GM18870 (cell line): Measurements from ENCODE around the gene REXO4.
"Not testable (repeated sequence)": the region's sequence is repeated elsewhere in the genome, so short reads cannot be mapped to it uniquely, and the experiment has no call there.

Experiments used
- ATAC-seq: cut with Tn5 transposase; IDR thresholded peaks from one replicate; pipeline ENCODE4 v1.9.1; 2021; ENCODE audit warnings: moderate library complexity; ENCODE audit not compliant: unreplicated experiment

Gene REXO4

DNA sequence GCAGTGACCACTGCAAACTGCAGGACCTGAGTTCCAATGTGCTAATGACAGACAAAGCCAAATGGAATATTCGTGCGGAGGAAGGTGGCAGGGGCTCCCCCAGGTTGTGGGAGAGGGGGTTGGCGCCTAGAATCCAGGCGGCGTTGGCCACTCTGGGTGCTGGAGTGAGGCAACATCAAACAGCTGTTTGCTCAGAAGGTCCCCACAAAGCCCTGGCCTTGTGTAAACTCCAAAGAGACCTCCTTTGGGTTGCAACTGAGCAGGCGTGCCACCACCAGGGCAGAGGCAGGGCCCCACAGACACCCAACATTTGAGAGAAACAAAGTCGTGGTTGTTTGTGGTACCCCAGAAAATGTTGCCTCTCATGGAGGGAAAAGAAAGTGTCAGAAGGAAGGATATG lies 27.1 kb downstream of the REXO4 start:
- ATAC-seq, result no peak

DNA sequence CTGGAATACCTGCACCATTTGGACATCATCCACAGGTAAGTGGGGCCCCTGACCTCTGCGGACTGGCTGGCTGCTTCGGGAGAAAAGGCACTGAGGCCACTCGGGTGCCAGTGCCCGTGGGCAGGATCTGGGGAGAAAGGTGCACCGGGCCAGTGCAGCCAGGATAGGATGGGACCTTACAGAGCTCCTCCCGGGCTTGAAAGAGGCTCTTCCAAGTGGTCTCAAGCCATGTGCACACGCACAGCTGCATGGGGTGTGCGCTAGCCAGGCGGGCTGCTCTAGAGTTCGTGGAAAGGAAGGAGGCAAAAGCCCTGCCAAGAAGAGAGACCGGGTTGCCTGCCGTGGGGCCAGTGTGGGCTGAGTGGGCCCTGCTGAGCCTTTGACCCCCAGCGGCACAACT lies 28.2 kb downstream of the REXO4 start:
- ATAC-seq, result no peak

DNA sequence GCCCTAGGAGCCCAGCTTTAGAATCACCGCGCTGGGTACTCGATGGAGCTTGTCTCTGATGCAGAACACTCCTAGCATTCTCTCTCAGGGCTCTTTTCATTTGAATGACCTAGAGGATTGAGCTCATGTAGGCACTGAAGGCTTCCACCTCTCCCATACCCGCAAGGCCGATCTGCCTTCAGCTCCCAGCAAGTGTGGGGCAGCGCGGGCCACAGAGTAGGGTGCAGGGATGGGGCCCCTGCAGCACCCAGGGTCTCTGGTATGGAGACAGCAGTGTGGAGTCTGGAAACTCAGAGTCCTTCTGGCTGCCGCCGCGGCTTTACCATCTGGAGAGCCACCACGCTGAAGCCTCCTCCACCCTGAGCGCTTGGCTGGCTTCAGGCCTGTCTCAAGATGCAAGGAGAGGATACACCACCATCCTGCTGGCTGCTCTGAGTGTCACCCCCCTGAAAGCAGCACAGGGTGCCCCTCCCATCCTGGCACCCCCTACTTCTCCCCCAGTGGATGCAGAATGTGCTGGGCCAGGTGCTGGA lies 28.7 kb downstream of the REXO4 start:
- no peak for ATAC-seq

DNA sequence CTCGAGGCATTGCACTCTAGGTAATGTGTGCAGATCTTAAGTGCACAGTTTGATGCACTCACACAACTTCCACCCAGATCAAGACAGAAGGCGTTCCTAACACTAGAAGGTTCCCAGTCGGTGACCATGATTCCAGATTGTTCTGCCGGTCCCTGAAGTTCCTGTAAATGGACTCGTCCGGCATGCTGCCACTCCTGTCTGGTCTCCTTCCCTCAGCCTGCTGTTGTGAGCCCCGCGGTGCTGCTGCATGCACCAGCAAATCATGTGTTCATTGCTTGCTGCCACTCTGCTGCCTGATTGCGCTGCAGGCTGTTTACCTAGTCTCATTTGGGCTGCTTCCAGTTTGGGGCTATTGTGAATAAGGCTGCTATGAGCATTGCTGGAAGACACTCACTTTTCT lies 30.1 kb downstream of the REXO4 start:
- ATAC-seq, result no peak

DNA sequence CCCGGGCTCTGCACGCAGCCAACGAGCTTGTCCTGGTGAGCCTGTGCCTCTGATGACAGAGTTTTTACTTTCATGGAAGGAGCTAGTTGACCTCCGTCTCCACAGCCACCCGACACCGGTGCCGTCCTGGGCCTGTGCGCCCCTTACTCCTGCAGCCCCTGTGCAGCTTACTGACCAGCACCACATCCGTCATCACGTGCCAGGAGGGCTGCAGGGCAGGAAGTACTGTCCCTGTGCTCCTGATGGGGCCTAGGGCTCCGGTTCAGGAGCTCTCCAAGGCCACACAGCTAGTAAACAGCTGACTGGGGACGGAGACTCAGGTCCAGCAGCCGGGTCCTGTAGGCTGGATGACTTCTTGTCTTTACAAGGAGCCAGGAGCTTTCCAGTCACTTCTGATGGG lies 31.5 kb downstream of the REXO4 start:
- no peak for ATAC-seq

DNA sequence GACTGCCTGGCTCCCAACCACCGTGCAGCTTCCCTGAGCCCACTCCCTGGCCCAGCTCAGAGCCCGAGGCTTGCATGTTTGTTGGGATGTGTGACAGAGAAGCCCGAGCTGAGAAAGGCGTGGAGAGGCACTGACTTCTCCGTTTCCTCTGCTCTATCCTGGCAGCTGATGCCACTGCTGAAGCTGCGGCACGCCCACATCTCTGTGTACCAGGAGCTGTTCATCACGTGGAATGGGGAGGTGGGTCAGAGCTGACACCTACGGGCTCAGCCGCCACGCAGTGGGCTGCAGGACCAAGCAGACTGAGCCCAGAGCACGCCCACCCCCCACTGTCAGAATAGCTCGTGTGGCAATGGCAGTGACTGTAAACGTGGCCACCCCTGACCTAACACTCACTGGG lies 32.4 kb downstream of the REXO4 start:
- no peak for ATAC-seq

DNA sequence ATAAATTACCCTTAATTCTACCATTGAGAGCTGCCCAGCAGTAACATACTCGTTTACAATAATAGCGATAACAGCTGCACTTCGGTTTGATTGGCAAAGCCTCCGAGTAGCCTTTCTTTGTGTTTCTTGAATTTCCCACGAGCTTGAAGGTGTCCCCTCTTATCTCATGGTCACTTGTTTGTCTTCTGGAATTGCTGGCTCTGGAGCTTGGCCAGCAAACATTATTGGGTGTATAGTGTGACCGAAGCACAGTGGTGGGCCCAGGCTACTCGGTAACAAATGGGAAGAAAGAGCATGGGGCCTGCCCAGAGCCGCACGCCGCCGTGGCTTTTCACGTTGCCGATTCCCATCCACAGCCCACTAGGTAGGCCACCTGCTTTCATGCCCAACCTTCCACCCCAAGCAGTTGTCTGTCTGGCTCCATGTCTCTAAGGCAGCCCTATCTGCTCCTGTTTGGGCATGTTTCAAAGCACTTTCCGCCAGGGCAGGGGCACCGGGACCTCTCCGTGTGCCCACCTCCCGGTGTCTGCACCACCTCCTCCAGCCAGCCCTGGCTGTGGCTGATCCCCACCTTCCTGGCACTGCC lies 33.0 kb downstream of the REXO4 start:
- no peak for ATAC-seq

DNA sequence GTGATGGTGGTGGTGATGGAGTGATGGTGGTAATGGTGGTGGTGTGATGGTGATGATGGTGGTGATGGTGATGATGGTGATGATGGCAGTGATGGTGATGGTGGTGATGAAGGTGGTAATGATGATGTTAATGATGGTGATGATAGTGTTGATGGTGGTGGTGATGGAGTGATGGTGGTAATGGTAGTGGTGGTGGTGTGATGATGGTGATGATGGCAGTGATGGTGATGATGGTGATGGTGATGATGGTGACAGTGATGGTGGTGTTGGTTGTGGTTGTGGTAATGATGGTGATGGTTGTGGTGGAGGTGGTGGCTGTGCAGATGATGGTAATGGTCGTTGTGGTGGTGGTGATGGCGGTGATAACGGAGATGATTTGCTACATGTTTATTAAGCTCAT lies 34.4 kb downstream of the REXO4 start:
- ATAC-seq, result no peak

DNA sequence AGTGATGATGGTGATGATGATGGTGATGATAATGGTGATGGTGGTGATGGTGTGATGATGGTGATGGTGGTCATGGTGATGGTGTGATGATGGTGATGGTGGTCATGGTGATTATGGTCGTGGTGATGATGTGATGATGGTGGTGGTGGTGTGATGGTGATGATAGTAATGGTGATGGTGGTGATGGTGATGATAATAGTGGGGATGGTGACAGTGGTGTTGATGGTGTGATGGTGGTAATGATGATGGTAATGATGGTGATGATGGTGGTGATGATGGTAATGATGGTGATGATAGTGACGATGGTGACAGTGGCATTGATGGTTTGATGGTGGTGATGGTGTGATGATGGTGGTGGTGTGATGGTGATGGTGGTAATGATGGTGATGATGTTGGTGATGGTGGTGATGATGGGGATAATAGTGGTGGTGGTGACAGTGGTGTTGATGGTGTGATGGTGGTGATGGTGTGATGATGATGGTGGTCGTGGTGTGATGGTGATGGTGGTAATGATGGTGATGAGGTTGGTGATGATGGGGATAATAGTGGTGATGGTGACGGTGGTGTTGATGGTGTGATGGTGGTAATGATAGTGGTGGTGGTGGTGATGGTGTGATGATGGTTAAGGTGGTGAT lies 35.2 kb downstream of the REXO4 start:
- no peak for ATAC-seq

DNA sequence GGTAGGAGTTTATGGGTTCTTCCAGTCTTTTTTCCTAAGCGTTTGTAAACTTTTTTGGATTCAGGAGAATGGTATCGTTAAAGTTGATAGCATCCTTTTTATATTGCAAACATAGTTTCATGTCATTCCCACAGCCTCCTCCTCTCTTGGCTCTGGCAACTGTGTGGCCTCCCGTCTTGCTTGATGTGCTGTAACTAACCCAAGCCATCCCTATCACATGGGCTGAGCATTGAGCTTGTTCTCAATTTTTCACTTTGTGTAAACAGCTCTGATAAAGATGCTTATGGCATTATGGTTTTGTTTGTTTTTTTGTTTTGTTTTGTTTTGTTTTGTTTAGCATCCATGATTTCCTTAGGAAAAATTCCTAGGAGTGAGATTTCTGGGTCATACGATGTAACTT lies 37.1 kb downstream of the REXO4 start:
- no peak for ATAC-seq

DNA sequence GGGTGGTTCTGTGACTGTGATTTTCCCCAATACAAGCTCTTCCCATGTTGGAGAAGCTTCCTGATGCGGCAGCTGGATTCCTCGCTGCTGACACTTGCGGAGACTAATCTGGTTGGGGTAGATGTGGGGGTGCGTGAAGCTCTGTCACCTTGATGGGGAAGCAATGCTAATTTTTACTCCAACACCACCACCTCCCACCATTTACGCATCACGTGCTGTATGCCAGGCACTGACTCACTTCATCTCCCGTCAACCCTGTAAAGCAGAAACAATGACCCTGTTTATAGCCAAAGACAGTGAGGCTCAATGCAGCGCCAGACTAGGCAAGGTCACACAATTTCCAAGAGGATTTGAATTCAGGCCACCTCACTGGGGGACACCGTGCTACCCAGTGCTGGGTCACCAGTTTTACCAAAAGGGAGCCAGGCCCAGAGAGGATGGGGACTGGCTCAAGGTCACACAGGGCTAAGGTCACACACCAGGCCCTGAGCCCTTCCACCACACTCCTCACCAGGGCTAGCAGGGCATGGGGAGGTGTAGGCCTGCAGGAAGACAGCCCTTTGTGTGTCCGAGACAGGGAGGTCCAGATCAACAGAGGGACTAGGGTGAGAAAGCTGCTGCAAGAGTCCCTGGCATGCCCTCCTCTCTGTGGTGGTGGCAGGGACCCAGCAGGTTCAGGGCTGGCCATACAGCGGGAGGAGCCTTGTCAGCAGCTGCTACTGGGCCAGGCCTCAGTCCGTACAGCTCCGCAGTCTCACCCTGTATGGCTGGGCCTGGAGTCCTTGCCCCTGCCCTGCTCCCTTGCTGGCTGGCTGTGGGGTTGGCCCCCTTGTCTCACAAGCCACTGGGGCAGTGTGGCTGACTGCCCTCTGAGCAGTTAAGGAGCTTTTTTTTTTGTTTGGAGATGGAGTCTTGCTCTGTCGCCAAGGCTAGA lies 38.4 kb downstream of the REXO4 start:
- ATAC-seq, result no peak

DNA sequence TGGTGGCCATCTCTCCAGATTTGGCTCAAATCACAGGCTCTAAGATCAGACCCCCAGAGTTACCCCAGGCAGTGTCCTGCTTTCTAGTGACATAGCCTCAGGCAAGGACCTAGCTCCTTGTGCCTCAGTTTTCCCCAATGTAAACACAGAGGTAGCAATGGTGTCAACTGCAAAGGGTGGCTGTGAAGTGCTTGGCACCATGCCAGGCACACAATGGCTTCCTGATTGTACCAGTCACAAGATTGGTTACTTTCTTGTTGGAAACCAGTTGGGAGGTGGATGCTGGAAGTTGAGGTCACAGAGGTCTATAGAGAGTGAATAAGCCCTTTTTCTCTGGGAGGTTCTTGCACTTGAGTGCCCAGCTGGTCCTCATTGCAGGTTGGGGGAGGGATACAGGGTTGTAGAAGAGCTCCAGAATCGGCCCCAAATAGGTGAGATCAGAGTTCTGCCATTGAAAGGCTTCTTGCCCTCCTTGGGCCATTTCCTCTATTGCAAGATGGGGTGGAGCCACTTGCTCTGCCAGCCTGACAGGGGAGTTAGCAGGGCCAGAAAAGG lies 39.3 kb downstream of the REXO4 start:
- ATAC-seq, result no peak

DNA sequence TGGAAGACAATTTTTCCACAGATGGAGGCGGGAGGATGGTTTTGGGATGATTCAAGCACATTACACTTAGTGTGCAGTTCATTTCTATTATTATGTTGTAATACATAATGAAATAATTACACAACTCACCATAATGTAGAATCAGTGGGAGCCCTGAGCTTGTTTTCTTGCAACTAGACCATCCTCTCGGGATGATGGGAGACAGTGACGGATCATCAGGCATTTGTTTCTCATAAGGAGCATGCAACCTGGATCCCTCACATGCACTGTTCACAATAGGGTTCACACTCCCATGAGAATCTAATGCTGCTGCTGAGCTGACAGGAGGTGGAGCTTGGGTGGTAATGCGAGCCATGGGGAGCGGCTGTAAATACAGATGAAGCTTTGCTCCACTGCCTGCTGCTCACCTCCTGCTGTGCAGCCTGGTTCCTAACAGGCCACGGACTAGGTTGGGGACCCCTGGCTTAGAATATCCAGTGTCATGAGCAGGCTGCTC lies 40.0 kb downstream of the REXO4 start:
- no peak for ATAC-seq

DNA sequence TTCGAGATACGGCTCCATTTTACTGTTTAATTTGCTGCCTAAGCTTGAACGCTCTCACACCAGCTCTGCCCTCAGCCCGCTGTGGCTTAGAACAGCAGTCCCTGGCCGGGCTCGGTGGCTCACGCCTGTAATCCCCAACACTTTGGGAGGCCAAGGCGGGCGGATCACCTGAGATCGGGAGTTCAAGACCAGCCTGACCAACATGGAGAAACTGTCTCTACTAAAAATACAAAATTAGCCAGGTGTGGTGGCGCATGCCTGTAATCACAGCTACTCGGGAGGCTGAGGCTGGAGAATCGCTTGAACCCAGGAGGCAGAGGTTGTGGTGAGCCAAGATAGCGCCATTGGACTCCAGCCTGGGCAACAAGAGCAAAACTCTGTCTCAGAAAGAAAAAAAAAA lies 40.5 kb downstream of the REXO4 start:
- not testable (repeated sequence) for ATAC-seq

DNA sequence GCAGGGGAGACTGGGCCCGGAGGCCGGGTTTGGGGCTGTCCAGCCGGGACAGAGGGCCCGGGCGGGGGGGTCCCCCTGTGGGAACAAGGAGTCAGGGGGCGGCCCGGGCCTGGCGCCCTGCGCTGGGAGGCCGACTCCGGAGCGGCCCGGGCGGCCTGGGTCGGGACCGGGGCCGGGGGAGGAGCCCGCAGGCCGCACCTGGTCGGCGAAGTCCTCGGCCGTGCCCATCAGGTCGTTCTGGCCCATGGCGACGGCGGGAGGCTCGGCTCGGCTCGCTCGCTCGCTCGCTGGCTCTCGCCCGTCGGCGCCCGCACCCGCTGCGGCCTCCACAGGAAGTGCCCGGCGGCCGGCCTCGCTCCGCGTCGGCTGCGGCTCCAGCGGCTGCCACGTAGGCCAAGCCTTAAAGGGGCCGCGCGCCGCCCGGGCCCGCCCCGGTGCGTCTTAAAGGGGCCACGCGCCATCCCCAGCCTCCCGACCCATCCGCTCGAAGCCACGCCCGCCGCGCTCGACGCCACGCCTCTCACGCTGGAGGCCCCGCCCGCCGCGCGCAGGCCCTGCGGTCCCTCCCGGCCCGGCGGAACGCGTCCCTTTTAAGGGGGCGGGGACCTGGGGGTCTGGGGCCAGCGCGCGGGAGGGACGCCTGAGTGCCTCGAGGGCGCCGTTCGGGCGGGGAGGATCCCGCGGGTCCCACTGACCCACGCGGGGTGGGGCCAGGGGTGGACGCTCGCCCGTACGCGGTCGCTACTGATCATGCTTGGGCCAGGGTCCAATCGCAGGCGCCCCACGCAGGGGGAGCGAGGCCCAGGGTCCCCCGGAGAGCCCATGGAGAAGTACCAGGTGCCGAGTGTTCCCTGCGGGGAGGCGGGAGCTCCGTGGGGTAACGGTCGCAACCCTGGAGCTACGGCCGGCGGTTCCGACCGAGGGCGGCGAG lies 41.8 kb downstream of the REXO4 start, which contains the start of the genes STKLD1 and SURF4:
Gene STKLD1 (plus strand): TSS at position 643 of the 931 bp plus-strand sequence. CDS start 108 bp downstream, at position 751.
Gene SURF4 (minus strand): TSS at position 337 of the 931 bp plus-strand sequence. CDS start 91 bp downstream, at position 246.
- ATAC-seq, result peak; percentile 63

DNA sequence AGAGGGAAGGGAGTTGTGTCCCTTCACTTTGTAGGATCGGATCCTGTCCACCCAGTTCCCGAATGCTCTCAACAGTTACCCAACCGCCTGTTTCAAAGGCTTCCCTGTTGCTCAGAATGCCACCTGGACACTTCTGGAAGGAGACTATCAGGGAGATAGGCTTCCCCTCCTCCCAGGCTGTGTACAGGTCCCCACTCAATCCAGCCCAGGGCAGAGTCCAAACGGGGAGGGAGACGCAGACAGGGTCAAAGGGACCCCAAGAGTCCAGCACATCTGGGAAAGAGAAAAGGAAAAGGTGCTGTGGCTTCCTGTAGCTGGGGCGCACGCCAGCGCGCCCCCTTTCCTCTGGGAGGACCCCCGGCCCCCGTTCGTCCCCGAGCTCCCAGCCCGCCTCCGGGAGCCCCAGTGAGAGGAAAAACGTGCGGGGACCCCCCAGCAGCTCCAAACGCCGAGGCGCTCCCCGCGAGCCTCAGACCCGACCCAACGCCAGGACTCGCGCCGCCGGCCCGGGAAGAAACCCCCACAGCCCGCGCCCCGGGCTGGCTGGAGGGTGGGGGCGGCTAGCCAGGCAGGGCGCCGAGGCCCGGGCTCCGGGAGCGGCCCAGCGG lies 42.6 kb downstream of the REXO4 start:
- ATAC-seq, result no peak

DNA sequence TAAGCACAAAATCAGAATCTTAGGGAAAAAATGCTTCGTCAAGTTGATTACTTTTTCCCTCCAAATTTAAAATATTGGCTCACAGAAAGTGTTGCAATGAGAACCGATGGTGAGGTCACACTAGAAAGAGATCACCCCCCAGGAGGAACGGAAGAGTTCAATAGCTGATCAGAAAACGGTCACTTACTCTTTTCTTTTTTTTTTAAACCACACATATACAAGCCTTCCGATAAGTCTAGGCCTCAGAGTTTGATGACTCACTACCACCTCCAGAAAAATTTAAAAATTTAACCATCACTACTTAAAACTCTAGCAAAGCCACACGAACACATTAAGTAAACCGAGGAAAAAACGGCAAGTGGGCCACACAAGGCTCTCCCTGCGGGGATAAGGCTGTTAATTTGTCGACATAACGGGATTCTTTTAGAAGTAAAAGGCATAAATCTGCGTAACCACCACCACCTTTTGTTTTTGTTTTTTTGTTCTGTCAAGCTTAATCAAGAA lies 43.1 kb downstream of the REXO4 start:
- ATAC-seq, result no peak

DNA sequence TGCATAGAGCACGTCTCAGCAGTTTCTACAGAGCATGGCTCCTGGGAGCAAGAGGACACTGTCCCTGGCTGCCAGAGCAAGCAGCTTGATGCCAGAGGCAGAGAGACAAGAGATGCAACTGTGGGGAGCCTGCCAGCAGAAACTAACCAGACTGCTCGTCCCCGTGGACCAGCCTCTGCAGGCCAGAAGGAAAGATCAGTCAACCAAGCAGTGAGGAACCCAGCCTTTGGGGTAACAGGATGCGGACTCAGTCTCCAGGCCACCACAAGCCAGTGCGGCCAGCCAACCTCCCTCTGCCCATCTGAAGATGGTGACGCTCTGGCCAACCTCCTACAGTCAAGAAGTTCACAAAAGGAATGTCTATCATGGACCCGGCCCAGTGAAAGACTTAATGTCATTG lies 45.7 kb downstream of the REXO4 start:
- no peak for ATAC-seq

DNA sequence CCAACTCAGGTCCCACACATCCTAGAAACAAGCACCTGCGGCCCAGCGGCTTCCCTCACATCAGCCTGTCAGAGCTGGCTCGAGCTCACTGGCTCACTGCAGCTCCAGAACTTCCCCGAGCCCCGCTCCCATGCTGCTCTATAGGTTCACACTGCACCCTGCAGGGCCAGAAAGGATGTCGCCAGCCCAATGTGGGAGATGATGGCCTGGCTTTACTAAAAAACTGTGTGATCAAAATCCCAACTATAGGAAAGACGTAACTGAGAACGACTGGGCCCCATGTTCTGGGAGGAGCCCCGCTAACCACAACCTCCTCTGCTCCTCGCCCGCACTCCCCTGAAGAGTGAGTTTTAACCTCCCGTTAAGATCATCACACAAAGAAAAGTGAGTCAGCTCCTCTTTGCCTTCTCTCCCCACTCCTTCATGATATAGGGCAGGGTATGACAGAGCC lies 46.5 kb downstream of the REXO4 start:
- no peak for ATAC-seq
